Cardiac muscle cell (in vitro differentiated cells and primary cell): ENCODE results near the gene FXN. TPM values are rescaled to one million over a fixed set of nuclear protein-coding genes. Genes with fewer than 3 reads are reported as not detected.

Source experiments
- DNase-seq, 2 donors: peaks; one replicate each; pipeline versions ENCODE4 v3.0.0 to v3.0.0-alpha.2; 2010 to 2017; ENCODE audit warnings: low read depth in 1 of 2, low spot score in 1 of 2
- H3K27ac ChIP-seq: fragments of 200-600 bp; sonication (generic); 2 replicates; pipeline ENCODE4 v1.5.1; 2016
- H3K27me3 ChIP-seq: fragments of 200-600 bp; sonication (generic); 2 replicates; pipeline ENCODE4 v1.6.0; 2016; ENCODE audit warnings: control low read depth
- H3K36me3 ChIP-seq: fragments of 200-600 bp; sonication (generic); 2 replicates; pipeline ENCODE4 v1.5.1; 2016; ENCODE audit warnings: control low read depth
- H3K4me1 ChIP-seq: fragments of 200-600 bp; sonication (generic); 2 replicates; pipeline ENCODE4 v1.8.1; 2017; ENCODE audit warnings: low read depth, mild to moderate bottlenecking, mixed run types
- H3K4me3 ChIP-seq: fragments of 200-600 bp; sonication (generic); 2 replicates; pipeline ENCODE4 v1.5.1; 2016; ENCODE audit warnings: mild to moderate bottlenecking
- H3K9me3 ChIP-seq: fragments of 200-600 bp; sonication (generic); 2 replicates; pipeline ENCODE4 v1.5.1; 2017; ENCODE audit warnings: low read depth, mild to moderate bottlenecking, control low read depth
- CTCF ChIP-seq: IDR thresholded peaks from 2 replicates; pipeline ENCODE4 v1.5.1; 2012; ENCODE audit warnings: low read depth, mild to moderate bottlenecking, low read length
- polyA plus RNA-seq: library from polyadenylated mRNA; unstranded; fragments of >200 nt; fragmentation: Nextera tagmentation; extraction: Ambion mirVana; gene quantifications from 2 replicates; pipeline ENCODE4 v1.2.1, GENCODE V29; 2016
- total RNA-seq: library from RNA; depleted of rRNA; stranded (reverse); fragments of >200 nt; gene quantifications from 2 replicates; pipeline ENCODE4 v1.2.3, GENCODE V29; 2016

Gene FXN
- total and polyA plus RNA-seq, 2 experiments from 2014 or later: 20.6 to 45.0 TPM

- no peak overlapping the region for H3K4me3 ChIP-seq
- no peaks in the 10 kb centered on the region for H3K36me3 ChIP-seq
- no peak for DNase-seq
- H3K27me3 ChIP-seq: no peaks in the 10 kb centered on the region
- peaks cover 16% of the 10 kb centered on the region for H3K4me1 ChIP-seq
- H3K9me3 ChIP-seq: no peaks in the 10 kb centered on the region
- TF ChIP-seq CTCF: no peak
- peak overlapping the region; percentile 5 for H3K27ac ChIP-seq
Observed at GRCh38 chr9:68998385-68998784, 37.2 kb upstream of the FXN start.

- Histone ChIP-seq H3K27me3 (no peaks in the 10 kb centered on the region), H3K9me3 (no peaks in the 10 kb centered on the region), H3K36me3 (no peaks in the 10 kb centered on the region), H3K4me1 (peaks cover 16% of the 10 kb centered on the region), H3K4me3 (no peak overlapping the region), H3K27ac (peak overlapping the region; percentile 5)
- TF ChIP-seq CTCF: no peak
- no peak for DNase-seq
Observed at GRCh38 chr9:68998812-68999211, 36.7 kb upstream of the FXN start.

GRCh38 chr9:68999393-69000105, 36.0 kb upstream of the FXN start:
- Histone ChIP-seq H3K4me1 (peaks cover 16% of the 10 kb centered on the region), H3K36me3 (no peaks in the 10 kb centered on the region), H3K27ac (no peak overlapping the region), H3K4me3 (no peak overlapping the region), H3K9me3 (no peaks in the 10 kb centered on the region), H3K27me3 (no peaks in the 10 kb centered on the region)
- TF ChIP-seq CTCF: peak; percentile 91
- DNase-seq: peak; percentile 82 to 87

GRCh38 chr9:69001921-69002320, 33.6 kb upstream of the FXN start:
- no peaks in the 10 kb centered on the region for H3K36me3 ChIP-seq
- H3K4me1 ChIP-seq: peaks cover 16% of the 10 kb centered on the region
- H3K9me3 ChIP-seq: no peaks in the 10 kb centered on the region
- H3K4me3 ChIP-seq: no peak overlapping the region
- H3K27me3 ChIP-seq: no peaks in the 10 kb centered on the region
- DNase-seq: no peak
- no peak overlapping the region for H3K27ac ChIP-seq
- no peak for TF ChIP-seq CTCF

GRCh38 chr9:69003051-69003450, 32.5 kb upstream of the FXN start:
- Histone ChIP-seq H3K27me3 (no peaks in the 10 kb centered on the region), H3K4me1 (peaks cover 10% of the 10 kb centered on the region), H3K27ac (no peak overlapping the region), H3K4me3 (no peak overlapping the region), H3K36me3 (no peaks in the 10 kb centered on the region), H3K9me3 (no peaks in the 10 kb centered on the region)
- TF ChIP-seq CTCF: no peak
- no peak for DNase-seq
